Spleen (tissue), 11 donors: ENCODE results near the gene FOXP1. TPM values are rescaled to one million over a fixed set of nuclear protein-coding genes. Genes with fewer than 3 reads are reported as not detected.

Source experiments
- DNase-seq: peaks from one replicate; pipeline ENCODE4 v3.0.0-alpha.2; 2020
- H3K27ac ChIP-seq, 8 donors: fragments of 200-600 bp; sonication (generic) in 7 of 8; 1 replicate in 4 of 8; 2 replicates in 4 of 8; pipeline versions ENCODE4 v1.5.0 to v1.8.0; 2016 to 2021; ENCODE audit warnings: inconsistent platforms in 4 of 8, mild to moderate bottlenecking in 4 of 8, moderate library complexity in 1 of 8
- H3K27me3 ChIP-seq, 7 donors: fragments of 200-600 bp; sonication (generic) in 6 of 7; replicated peaks in 1 of 7; 1 replicate in 4 of 7; 2 replicates in 3 of 7; pipeline versions ENCODE4 v1.5.0 to v1.8.0; 2016 to 2021; ENCODE audit warnings: inconsistent platforms in 3 of 7, mild to moderate bottlenecking in 1 of 7
- H3K36me3 ChIP-seq, 6 donors: fragments of 200-600 bp; sonication (generic) in 5 of 6; 1 replicate in 4 of 6; 2 replicates in 2 of 6; pipeline versions ENCODE4 v1.5.0 to v1.8.0; 2016 to 2021; ENCODE audit warnings: inconsistent platforms in 2 of 6
- H3K4me1 ChIP-seq, 6 donors: fragments of 200-600 bp; sonication (generic) in 5 of 6; 1 replicate in 3 of 6; 2 replicates in 3 of 6; pipeline versions ENCODE4 v1.5.0 to v1.8.0; 2016 to 2021; ENCODE audit warnings: inconsistent platforms in 3 of 6
- H3K4me3 ChIP-seq, 8 donors: fragments of 200-600 bp; sonication (generic) in 7 of 8; 1 replicate in 4 of 8; 2 replicates in 4 of 8; pipeline versions ENCODE4 v1.5.0 to v1.8.0; 2016 to 2021; ENCODE audit warnings: inconsistent platforms in 4 of 8, mild to moderate bottlenecking in 4 of 8, moderate library complexity in 2 of 8
- H3K9me3 ChIP-seq, 8 donors: fragments of 200-600 bp; sonication (generic) in 7 of 8; 1 replicate in 4 of 8; 2 replicates in 4 of 8; pipeline versions ENCODE4 v1.5.0 to v1.8.0; 2016 to 2021; ENCODE audit warnings: inconsistent platforms in 4 of 8
- CTCF ChIP-seq, 11 experiments: fragments of 200-600 bp in 7 of 11; fragments of 450-650 bp in 4 of 11; sonication (generic) in 4 of 11; IDR thresholded peaks in 8 of 11; conservative IDR thresholded peaks in 3 of 11; 1 replicate in 7 of 11; 2 replicates in 4 of 11; pipeline versions ENCODE4 v1.4.0 to v1.8.0; 2016 to 2021; ENCODE audit warnings: antibody characterized with exemption in 11 of 11, inconsistent platforms in 4 of 11, mild to moderate bottlenecking in 1 of 11
- POLR2A ChIP-seq, 3 donors: fragments of 450-650 bp; IDR thresholded peaks; one replicate each; pipeline ENCODE4 v1.5.1; 2017; ENCODE audit warnings: antibody characterized with exemption in 3 of 3, mild to moderate bottlenecking in 1 of 3
- POLR2AphosphoS5 ChIP-seq, 3 donors: sonication (generic); formaldehyde crosslinking; IDR thresholded peaks; one replicate each; pipeline ENCODE4 v1.5.1; 2017; ENCODE audit warnings: antibody characterized with exemption in 3 of 3
- WGBS, 5 donors: extraction: QIAGEN DNeasy Blood & Tissue Kit in 3 of 5; methylation state at CpG; one replicate each; pipeline versions ENCODE4 v1.1.5 to v1.1.7; 2013 to 2018; 5-methylcytosine and 5-hydroxymethylcytosine counted together
- intact Hi-C: fragments of 100-400 bp; cut with DNase I; formaldehyde crosslinking; loops from one replicate; pipeline ENCODE4 v1.15.0; 2023; ENCODE audit warnings: low total_unique reads
- polyA plus RNA-seq, 3 donors: library from polyadenylated mRNA; stranded (reverse); fragments of 200-250 nt; gene quantifications; one replicate each; pipeline ENCODE4 v1.2.1, GENCODE V29; 2013
- total RNA-seq, 7 donors: library from RNA; depleted of rRNA in 3 of 7; stranded (reverse); fragments of >200 nt in 3 of 7; fragmentation: NEBNext Ultra II Directional in 4 of 7; extraction: Animal tissue kit (Norgen Biotek cat#: 25700) in 4 of 7; gene quantifications; one replicate each; pipeline versions ENCODE4 v1.1.0 to v1.2.1, GENCODE V29; 2016 to 2021
- donor health status: healthy with polysubstance abuse.
- donor health status: DM: no; HTN: no; CAD: no; lungs with moderate emphysema.
- donor health status: DM: no; HTN: no; CAD: no.
- donor health status: Bipolar disorder and iron deficiency.
- donor health status: healthy.
- donor health status: DM: no; HTN: no; CAD: no.
- donor health status: DM: yes; HTN: yes; CAD: no.

Gene FOXP1
- total and polyA plus RNA-seq, 10 donors = 11.1 to 202 (median 153) TPM

- no peak for DNase-seq
- Histone ChIP-seq H3K4me3 (no peak overlapping the region), H3K36me3 (peaks cover 0 to 79% (median 21%) of the 10 kb centered on the region in 6 donors), H3K9me3 (no peaks in the 10 kb centered on the region), H3K27ac (peak overlapping the region in 3 of 8 donors; percentile 17 to 61 (median 40)), H3K4me1 (peaks cover 10 to 100% (median 42%) of the 10 kb centered on the region in 6 donors), H3K27me3 (no peaks in the 10 kb centered on the region)
- TF ChIP-seq POLR2A (IDR thresholded peaks at IDR 0.05) = no peak
- TF ChIP-seq CTCF (IDR thresholded peaks at IDR 0.05 in 8 of 11, conservative IDR thresholded peaks at IDR 0.05 in 3 of 11) = no peak
- no peak for TF ChIP-seq POLR2AphosphoS5 (IDR thresholded peaks at IDR 0.05)
- intact Hi-C loops = no loop called here
- 82 to 95% (median 88%) methylated on average over 5 of the region's 5 CpGs for WGBS, 5 donors
Observed at GRCh38 chr3:71035886-71036285, 547.6 kb downstream of the FOXP1 start.

GRCh38 chr3:71035314-71035713 is 548.2 kb downstream of the FOXP1 start:
- no peaks in the 10 kb centered on the region for H3K27me3 ChIP-seq
- peaks cover 0 to 75% (median 16%) of the 10 kb centered on the region in 6 donors for H3K36me3 ChIP-seq
- intact Hi-C loops = no loop called here
- no peak for TF ChIP-seq CTCF (IDR thresholded peaks at IDR 0.05 in 8 of 11, conservative IDR thresholded peaks at IDR 0.05 in 3 of 11)
- TF ChIP-seq POLR2AphosphoS5 (IDR thresholded peaks at IDR 0.05) = no peak
- TF ChIP-seq POLR2A (IDR thresholded peaks at IDR 0.05) = no peak
- 52 to 67% (median 61%) methylated on average over 5 of the region's 5 CpGs for WGBS, 5 donors
- peaks cover 13 to 100% (median 44%) of the 10 kb centered on the region in 6 donors for H3K4me1 ChIP-seq
- DNase-seq = no peak
- H3K27ac ChIP-seq = peak overlapping the region in 4 of 8 donors; percentile 17 to 61 (median 29)
- H3K9me3 ChIP-seq = no peaks in the 10 kb centered on the region
- no peak overlapping the region for H3K4me3 ChIP-seq

- H3K4me1 ChIP-seq = peaks cover 13 to 100% (median 43%) of the 10 kb centered on the region in 6 donors
Observed at GRCh38 chr3:71033681-71034220, 549.8 kb downstream of the FOXP1 start.

More at GRCh38 chr3:71033681-71034220, 549.8 kb downstream of the FOXP1 start:
- no peaks in the 10 kb centered on the region for H3K9me3 ChIP-seq
- no peak overlapping the region for H3K4me3 ChIP-seq
- peak overlapping the region in 1 of 8 donors; percentile 40 for H3K27ac ChIP-seq
- peaks cover 0 to 73% (median 12%) of the 10 kb centered on the region in 6 donors for H3K36me3 ChIP-seq
- TF ChIP-seq POLR2A (IDR thresholded peaks at IDR 0.05) (no peak), POLR2AphosphoS5 (IDR thresholded peaks at IDR 0.05) (no peak), CTCF (IDR thresholded peaks at IDR 0.05 in 8 of 11, conservative IDR thresholded peaks at IDR 0.05 in 3 of 11) (no peak)
- WGBS, 5 donors = 93 to 96% (median 94%) methylated on average over 9 of the region's 9 CpGs
- no peaks in the 10 kb centered on the region for H3K27me3 ChIP-seq
- intact Hi-C loops = no loop called here
- no peak for DNase-seq
